ENCODE measurements around the gene DUS1L.

The DUS1L gene

DNA sequence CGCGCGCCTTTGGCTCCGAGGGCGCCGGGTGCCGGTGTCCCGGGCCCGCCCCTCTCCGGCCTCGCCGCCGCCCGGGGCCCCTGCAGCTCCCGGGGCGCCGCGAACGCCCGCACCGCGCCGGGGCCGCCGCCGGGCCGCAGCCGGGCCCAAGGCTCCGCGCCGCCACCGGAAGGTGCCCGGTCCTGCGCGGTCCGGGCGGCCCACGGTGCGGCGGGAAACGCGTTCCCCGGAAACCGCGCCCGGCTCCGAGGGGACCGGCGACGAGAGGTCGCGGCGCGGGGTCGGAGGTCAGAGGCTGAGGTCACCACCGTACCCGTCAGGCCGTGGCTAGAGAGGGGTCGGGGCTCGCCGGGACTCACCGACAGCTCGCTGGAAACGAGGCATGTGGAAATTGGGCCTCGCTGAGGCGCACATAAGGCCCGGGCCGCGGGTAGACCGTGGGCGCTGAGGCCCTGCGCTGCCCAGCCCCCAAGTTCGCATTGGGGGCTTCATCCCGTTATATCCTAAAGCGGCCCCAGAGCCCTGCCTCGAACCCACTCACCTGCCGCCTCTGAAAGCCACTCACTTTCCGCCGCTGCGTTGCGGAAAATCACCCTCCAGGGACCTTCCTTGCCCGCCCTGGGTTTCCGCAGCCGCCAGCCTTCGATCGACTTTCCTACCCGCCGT lies at the start of gene DUS1L:
TSS of gene DUS1L (minus strand) at position 167 of the 666 bp plus-strand sequence. CDS start 745 bp downstream, outside the sequence.
- DNase-seq (ENCODE audit: low read depth in 1 of 2, low spot score in 1 of 2) = peak; percentile 51 to 63

DNA sequence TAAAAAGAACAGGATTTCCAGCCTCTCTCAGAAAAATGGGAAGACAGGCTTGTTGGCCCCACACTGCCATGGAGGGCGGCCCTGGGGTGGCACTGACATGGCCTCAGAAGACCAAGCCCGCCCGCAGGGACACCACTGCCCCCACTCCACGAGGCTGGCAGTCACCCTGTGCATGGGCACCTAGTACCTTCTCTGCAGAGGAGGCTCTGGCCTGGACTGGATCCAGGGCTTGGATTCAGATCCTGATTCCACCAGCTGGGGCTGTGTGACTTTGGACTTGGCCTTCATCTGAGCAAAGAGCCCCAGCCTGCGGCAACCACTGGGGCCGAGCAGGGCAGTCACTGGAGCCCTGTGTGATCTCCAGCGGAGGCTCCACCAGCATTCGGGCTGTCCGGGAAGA lies 49.3 kb upstream of the DUS1L start:
- DNase-seq (ENCODE audit: low read depth in 1 of 2, low spot score in 1 of 2) = no peak

DNA sequence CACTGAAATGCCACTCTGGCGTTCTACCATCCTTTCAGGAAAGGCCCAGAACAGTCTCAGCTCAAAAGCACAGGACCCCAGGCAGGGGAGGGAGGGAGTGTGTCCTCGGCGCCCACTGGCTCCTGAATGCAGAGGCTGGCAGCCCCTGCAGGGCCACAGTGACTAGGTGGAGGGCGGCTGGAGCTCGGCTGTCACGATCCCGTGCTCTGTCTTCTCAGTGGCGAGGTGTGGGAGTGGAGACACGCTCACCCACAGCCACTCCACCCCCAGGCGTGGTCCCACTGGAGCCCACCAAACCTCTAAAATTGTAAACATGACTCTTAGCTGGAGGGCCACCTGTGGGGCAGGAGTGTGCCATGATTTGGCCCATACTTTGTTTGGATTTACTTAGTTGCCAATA lies 48.8 kb upstream of the DUS1L start:
- DNase-seq (ENCODE audit: low read depth in 1 of 2, low spot score in 1 of 2) = no peak

DNA sequence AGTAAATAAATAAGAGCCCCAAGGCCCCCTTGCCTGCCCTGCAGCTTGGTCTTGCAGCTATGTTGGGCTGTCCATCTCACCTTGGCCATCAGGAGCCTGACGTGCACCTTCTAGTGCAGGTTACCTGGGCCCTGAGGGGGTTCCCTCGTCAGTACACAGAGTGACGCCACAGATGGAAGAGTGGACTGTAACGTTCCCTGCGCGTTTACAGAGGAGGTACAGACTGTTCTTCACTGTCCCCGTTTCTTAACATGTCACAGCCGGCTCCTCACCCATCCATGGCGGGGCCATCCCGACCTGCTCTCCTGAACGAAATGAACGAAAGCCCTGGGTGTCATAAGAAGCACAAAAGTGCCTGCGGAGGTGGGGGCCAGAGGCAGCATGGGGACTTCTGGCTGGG lies 48.3 kb upstream of the DUS1L start:
- no peak for DNase-seq (ENCODE audit: low read depth in 1 of 2, low spot score in 1 of 2)

DNA sequence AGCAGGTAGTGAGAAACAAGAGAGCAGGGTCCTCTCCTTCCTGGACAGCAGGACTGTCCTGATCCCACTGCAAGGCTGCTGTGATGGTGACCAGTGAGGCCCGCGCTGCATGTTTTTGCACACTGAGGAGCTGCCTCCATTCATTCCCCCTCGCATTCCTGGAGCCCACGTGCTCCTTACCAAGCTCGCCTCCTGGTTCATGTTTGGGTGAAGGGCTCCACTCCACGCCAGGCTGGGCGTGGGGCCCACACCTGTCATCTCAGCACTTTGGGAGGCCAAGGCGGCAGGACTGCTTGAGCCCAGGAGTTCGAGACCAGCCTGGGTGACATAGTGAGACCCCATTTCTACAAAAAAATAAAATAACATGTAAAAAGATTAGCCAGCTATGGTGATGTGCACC lies 47.8 kb upstream of the DUS1L start:
- no peak for DNase-seq (ENCODE audit: low read depth in 1 of 2, low spot score in 1 of 2)

DNA sequence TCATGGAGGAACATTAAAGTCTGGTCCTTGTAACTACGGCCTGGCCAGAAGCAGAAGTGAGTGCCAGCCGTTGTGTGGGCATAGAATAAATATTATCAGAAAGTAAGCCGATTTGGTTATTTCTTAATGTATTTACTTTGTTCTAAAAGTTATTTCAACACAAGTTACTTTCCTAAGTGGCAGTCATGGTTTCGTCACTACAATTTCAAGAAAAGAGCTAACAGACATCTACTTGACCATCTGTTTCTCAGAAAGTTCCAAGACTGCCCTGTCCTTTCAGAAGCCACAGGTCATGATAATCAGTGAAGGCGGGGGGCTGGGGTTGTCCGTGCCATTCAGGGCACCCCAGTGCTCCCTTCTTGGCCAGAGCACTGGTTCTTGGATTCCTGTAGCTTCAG lies 47.3 kb upstream of the DUS1L start:
- DNase-seq (ENCODE audit: low read depth in 1 of 2, low spot score in 1 of 2) = no peak

DNA sequence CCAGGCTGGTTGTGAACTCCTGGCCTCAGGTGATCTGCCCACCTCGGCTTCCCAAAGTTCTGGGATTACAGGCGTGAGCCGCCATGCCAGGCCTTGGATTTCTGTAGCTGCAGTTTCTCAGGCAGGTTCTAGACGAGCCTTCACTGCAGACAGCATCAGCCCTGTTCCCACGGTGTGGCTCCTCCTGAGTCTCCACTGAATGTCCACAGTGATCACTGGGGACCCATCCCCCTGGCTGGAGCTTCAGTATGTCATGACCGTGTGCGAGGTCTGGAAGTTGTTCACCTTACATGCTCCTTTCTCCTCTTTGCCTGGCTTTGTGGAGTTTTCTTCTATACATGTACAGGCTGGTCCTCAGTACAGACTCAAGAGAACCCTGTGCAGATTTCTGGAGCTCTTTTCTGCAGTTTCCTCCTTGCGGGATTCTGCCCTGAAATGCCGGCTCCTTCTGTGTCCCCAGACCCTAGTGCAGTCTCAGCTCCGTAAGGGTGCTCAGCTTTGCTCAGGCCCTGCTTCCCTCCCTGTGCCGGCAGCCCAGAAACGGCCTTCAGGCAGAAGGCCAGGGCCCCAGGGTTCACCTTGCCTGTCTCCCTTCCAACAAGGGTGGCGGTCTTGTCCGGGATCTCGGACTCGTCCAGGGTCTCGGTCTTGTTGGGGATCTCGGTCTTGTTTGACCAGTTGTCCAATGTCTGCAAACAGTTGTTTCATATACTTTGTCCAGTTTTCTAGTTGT lies 46.7 kb upstream of the DUS1L start:
- no peak for DNase-seq (ENCODE audit: low read depth in 1 of 2, low spot score in 1 of 2)

DNA sequence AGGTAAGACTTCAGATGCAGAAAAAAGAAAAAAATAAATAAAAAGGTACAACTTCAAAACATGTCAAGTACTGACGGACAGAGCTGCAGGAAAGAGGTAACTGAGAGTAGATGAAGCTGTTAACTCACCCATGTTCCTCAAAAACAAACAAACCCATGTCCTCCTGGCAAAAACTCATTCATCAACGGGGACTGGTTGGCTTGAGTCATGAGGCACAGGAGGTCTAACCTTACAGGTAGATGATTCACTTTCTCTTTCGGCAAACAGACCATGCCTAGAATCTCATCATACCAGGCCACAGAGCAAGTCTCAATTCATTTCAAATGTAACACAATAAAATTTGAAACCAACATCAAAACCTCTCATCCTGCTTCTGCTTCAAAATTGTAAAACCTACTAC lies 44.7 kb upstream of the DUS1L start:
- no peak for DNase-seq (ENCODE audit: low read depth in 1 of 2, low spot score in 1 of 2)

DNA sequence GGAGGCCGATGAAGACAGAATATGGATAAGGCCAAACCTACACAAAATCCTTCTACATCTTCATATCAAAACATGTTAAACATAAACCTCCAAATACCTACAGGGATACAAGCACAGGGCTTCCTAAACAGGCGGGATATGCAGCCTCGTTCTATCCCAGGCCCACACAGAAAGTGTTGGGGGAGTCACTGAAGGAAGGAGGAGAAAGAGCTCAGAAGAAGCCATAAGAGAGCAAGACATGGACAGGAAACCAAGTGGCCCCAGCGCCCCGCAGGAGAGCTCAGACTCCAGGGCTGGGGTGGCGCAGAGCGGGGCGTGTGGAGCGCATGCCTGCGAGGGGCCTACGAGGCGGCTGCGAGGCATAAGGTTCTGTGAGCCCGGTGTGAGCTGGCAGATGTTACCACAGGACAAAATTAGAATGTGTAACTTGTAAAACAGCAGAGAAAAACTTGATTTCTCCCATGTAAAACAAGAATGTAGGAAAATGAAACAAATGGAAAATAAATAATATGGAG lies 43.4 kb upstream of the DUS1L start:
- DNase-seq (ENCODE audit: low read depth in 1 of 2, low spot score in 1 of 2) = no peak

DNA sequence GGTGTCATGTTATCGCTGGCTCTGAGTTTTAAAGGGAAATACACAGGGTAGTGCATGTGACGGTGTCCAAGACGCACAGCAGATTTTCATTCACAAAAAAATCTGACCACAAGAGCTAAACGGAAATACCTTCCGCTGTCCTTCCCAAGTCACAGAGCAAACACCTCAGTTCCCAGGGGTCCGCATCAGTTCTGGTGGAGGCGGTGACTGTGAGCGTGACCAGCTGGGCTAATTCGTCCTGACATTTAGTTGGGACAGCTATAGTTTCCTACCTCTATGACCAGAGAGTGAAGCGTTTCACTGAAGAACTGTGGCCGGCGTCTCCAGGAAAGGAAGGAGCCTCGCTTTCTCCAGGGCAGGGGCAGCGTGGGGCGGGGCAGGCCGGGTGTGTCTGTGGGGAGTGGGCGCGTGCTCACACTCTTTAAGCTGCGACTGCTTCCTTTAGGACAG lies 42.9 kb upstream of the DUS1L start:
- DNase-seq (ENCODE audit: low read depth in 1 of 2, low spot score in 1 of 2) = no peak

DNA sequence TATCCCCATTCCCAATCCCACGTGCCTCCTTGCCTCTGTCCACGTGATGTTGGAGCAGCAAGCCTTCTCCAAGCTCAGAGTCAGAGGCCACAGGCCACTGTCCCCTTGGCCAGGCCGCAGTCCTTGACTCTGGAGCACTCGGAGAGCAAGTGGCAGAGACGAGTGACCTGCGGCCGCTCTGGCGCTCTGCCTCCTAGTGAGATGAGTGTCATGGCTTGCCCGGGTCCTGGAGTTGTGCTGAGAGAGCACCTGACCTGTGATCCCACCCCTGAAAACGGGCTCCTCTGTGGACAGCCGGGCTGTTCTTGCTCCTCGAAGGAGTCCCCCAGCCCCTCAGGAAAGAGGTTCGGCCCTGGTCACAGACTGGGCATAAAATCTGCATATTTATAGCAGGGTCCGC lies 42.4 kb upstream of the DUS1L start:
- DNase-seq (ENCODE audit: low read depth in 1 of 2, low spot score in 1 of 2) = no peak

DNA sequence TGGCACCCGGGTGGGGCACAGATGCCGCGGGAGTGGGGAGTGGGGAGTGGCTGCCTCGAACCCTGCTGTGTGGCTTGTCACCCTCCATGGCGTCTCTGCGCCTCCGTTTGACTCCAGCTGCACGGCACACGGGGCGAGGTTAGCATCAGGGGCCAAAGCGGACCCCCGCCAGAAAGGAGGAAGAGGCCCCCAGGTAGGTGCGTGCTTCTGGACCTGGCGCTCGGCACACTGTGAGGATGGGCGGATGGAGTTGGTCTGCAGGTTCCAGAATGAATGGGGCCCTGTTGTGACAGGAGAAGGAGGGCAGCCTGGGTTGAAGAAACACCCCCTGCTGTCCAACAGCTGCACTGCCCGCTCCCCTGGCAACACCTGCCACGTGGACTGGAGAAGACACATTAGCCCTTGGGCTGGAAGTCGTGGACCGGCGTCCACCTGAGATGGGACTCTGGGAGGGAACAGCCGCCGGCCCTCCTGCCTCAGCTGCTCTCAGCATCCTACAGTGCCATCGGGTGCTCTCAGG lies 41.8 kb upstream of the DUS1L start:
- no peak for DNase-seq (ENCODE audit: low read depth in 1 of 2, low spot score in 1 of 2)

DNA sequence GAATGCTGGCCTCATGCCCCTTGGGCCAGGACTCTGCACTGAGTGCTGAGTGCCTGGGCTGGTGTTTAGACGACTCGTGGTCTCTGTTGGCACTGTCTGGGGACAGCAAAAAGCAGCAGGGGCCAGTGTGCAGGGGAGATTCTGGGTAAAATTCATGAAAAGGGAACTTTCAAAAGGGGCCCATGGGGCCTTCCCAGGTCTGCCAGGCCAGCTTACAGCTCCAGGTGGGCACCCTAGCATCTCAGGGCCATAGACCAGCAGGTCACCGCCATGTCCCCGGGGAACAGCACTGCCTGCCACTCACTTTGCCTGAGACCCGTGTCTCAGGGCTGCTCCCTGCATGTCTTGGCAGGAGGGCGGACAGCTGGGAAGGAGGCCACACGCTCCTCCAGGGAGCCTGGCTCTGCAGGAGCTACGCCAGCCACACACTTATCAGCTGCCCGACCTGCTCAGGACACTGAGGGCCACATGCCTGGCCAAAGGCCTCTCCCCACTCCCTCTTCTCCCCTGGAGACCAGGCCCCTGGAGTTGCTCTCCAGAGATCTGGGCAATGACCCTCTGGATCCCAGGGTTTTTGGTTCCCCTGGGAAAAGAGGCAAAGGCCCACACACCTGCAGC lies 41.2 kb upstream of the DUS1L start:
- no peak for DNase-seq (ENCODE audit: low read depth in 1 of 2, low spot score in 1 of 2)

DNA sequence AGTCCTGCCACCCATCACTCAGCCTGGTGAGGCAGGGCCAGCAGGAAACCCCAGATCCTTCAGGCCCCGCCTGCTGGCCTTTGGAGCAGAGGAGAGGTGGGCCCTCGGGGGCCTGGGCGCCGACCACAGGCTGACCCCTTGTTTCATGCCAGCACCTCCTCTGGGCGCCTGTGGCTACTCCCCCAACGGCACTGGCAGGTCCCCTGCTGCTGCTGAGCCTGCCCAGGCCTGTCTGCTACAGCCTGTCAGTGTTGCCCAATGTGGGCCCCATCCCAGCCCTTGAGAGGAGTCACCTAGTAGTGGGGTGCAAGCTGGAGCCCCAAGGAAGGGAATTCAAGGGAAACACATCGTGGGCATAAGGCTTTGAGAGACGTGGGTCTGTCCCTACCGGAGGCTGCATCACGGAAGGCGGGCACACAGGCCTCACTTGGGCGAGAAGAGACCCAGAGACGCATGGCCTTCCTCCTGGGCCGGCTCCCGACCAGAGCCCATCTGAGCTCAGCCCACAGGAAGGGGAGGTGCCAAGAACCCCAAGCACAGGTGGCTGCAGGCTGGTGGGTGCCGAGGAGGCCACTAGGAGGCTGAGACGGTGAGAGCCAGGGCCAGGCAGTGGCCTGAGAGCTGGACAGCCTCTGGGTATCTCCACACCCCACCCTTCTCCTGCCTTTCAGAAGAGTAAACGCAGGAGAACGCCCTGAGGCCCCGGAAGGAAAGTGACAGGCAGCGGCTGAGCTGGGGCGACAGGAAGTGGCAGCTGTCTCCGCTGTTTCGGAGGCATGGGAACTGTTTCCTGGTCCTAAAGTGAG lies 40.5 kb upstream of the DUS1L start:
- peak; percentile 32 to 39 for DNase-seq (ENCODE audit: low read depth in 1 of 2, low spot score in 1 of 2)

DNA sequence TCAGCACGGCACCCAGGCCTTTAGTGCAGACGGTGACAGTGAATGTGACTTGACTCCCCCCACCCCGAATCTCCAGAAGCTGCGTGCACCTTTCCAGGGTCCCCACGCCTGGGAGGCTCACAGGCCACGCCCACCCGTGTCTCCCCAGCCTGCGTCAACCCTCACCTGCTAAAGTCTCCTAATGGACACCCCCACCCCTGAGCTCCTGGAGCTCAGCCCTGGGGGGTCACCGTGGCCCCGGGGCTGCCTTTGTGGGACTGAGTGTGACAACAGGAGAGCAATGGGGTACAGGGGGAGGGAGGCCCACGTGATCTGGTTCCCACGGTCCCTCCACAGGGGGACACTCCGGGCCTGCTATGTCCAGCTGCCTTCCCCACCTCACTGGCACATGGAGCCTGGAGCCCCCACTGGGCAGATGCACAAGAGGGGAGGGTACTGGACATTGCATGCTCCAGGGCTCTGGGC lies 39.8 kb upstream of the DUS1L start:
- DNase-seq (ENCODE audit: low read depth in 1 of 2, low spot score in 1 of 2) = no peak

DNA sequence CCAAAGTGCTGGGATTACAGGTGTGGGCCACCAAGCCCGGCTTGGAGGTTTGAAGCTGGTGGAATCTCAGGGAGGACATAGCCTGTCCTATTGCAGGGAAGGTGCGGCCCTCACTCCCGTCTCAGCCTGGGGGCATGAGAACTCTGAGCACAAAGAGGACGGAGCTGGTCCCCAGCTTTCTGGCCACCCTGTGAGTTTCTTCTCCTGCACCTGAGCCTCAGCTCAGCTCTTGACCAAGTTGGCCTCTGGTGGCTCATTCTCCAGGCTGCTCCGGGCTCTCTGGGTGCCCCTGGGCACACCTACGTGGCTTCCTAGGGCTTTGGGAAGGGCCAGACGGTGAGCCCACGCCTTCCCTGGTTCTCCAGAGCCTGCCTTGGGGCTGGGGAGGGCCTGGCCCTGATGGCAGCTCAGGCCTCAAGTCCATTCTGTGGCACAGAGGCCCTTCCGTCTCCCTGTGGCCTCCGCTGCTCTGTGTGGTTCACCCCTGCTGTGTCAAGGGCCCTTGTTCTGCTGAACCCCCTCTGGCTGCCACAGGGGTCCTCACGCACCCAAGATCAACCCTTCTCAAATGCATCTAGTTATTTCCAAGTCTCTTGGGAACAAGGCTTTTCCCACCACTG lies 39.3 kb upstream of the DUS1L start:
- DNase-seq (ENCODE audit: low read depth in 1 of 2, low spot score in 1 of 2) = no peak

DNA sequence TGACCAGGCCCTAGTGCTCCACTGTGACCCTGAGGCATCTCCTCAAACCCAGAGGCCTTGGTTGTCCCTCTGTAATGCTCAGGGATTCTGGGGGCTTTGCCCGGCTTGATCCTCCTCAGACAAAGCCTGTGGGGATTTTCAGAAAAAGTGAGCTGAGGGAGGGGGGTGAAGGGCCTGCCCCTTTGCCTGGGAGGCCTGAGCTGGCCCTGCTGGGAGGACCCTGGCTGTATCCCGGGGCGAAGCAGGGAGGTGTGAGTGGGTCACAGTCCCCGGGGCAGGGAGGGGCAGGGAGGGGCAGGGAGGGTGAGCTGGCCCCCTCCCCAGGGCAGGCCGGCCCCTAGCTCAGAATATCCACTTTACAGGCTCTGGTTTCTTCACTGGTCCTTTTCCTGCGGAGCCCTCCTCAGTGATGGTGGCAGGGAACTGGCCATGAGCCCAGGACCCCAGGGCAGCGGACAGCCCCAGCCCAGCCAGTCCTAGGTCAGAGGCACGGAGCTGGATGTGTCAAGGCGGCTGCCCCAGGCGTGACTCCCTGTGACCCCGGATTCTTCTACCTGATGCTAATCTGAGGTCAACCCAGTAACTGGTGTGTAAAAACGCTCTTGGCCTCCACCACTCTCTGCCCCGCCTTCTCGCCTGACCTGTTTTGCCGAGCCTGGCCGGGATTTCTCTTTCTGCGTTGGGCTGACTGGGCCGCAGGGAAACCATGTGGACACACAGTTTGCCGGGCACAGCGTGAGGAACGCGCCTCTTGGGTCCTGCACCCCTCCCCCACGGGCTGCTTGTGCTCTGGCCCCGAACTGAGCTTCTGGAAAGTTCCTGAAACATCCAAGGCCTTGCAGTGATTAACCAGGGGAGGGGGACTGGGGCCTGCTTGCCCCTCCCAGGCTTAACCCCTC lies 38.2 kb upstream of the DUS1L start:
- no peak for DNase-seq (ENCODE audit: low read depth in 1 of 2, low spot score in 1 of 2)

DNA sequence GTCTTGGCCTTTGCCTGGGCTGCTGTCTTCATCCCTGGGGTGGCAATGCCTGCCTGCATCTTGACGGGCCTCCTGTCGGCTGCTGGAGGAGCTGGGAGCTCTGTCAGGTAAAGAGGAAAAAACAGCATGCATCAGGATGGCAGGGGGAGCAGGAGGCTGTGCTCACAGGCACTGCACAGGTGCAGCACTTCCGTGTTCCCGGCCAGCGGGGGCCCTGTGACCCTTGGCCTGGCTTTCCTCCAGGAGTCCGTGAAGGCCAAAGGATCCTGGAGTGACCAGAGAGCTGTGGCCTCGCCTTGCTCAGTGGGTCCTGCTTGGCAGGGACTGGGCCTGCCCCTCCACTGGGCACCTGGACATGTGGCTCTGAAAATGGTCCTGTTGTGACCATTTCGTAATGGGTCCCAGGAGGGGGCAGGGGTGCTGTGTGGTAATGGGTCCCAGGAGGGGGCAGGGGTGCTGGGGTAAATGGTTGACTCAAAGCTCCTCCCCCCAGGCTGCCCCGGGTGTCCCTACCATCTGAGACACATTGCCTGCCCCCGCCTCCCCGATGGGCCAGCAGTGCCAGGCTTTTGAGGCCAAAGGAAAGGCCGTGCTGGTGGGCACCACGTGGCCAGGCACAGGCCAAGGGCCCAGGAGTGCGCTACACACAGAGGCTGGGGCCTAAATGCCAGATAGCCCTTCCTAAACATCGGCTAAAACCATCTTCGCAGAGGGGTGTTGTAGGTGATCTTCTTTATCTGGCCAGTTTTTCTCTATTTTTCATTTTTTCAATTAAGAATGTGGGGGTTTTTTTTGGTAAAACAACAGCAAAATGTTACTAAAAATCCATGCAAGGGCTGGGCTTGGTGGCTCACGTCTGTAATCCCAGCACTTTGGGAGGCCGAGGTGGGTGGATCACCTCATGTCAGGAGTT lies 36.4 kb upstream of the DUS1L start:
- DNase-seq (ENCODE audit: low read depth in 1 of 2, low spot score in 1 of 2) = no peak
